Measurements from ENCODE around the gene CCDC70.
A peak's percentile ranks its signal among the peaks of the same experiment; 100 is the strongest.

The CCDC70 gene

GRCh38 chr13:51828730-51829567, 32.8 kb upstream of the CCDC70 start:
- TF ChIP-seq CTCF (IDR thresholded peaks at IDR 0.05; ENCODE audit: extremely low read depth, insufficient read depth, missing control alignments): no peak
- in situ Hi-C loops (cut with MboI; ENCODE audit: low pct_unique_long_range_greater_than_20kb, low sequenced_read_pairs, unreplicated experiment): no loop called here
- DNase-seq (ENCODE audit: low spot score): no peak

GRCh38 chr13:51829568-51829899, 32.2 kb upstream of the CCDC70 start:
- DNase-seq (ENCODE audit: low spot score): no peak
- in situ Hi-C loops (cut with MboI; ENCODE audit: low pct_unique_long_range_greater_than_20kb, low sequenced_read_pairs, unreplicated experiment): no loop called here
- TF ChIP-seq CTCF (IDR thresholded peaks at IDR 0.05; ENCODE audit: extremely low read depth, insufficient read depth, missing control alignments): no peak

DNA sequence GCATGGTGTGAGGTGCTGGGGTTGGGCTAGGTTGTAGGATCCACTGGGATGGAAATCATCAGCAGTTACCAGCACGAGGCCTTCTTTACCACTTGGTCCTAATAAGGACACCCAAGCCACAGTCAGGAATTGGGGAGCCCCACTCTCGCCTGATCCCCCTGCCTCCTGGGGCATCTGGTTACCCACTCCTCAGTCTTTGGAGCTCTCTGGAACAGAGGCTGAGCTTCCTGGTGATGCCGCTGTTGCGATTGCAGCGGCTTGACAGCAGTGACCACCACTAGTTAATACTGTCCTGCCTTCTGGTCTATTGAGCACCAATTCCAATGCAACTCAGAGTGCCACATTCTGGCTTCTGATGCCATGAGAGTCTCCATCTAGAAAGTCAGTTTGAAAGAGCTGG, 30.2 kb upstream of the CCDC70 start:
- no peak for DNase-seq (ENCODE audit: low spot score)
- in situ Hi-C loops (cut with MboI; ENCODE audit: low pct_unique_long_range_greater_than_20kb, low sequenced_read_pairs, unreplicated experiment): no loop called here
- no peak for TF ChIP-seq CTCF (IDR thresholded peaks at IDR 0.05; ENCODE audit: extremely low read depth, insufficient read depth, missing control alignments)

GRCh38 chr13:51832471-51833152, 29.2 kb upstream of the CCDC70 start:
- TF ChIP-seq CTCF (IDR thresholded peaks at IDR 0.05; ENCODE audit: extremely low read depth, insufficient read depth, missing control alignments): peak; percentile 54
- DNase-seq (ENCODE audit: low spot score): peak; percentile 62
- in situ Hi-C loops (cut with MboI; ENCODE audit: low pct_unique_long_range_greater_than_20kb, low sequenced_read_pairs, unreplicated experiment): no loop called here

DNA sequence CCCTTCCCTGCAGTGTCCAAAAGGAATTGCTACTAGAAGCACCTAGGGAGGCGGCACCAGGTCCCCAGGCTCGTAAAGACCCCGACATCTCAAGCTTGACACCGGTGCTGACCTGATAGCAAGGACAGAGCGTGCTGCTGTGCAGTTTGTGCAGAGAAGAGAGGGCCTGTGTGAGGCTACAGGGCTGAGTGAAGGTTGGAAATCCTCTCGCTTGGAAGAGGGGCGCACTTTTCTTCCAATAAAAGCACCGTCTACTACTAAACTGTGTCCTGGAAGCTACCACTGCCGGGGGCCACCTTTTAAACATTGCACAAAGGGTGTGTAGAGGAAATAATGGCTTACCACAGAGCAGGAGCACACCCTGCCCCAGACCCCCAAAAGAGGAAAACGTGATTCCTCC, 27.8 kb upstream of the CCDC70 start:
- no peak for TF ChIP-seq CTCF (IDR thresholded peaks at IDR 0.05; ENCODE audit: extremely low read depth, insufficient read depth, missing control alignments)
- no peak for DNase-seq (ENCODE audit: low spot score)
- in situ Hi-C loops (cut with MboI; ENCODE audit: low pct_unique_long_range_greater_than_20kb, low sequenced_read_pairs, unreplicated experiment): no loop called here

GRCh38 chr13:51834581-51835171, 27.1 kb upstream of the CCDC70 start:
- in situ Hi-C loops (cut with MboI; ENCODE audit: low pct_unique_long_range_greater_than_20kb, low sequenced_read_pairs, unreplicated experiment): no loop called here
- no peak for DNase-seq (ENCODE audit: low spot score)
- no peak for TF ChIP-seq CTCF (IDR thresholded peaks at IDR 0.05; ENCODE audit: extremely low read depth, insufficient read depth, missing control alignments)

Data from GM13977 (cell line).